HEK293 (cell line): Measurements from ENCODE around the gene RHOF.

Experiments used
- ATF2 ChIP-seq: fragments of 450-650 bp; formaldehyde crosslinking; IDR thresholded peaks from 2 replicates; pipeline ENCODE4 v1.5.1; 2016; ENCODE audit warnings: missing biosample characterization, missing genetic modification characterization, low read depth
- PRDM2 ChIP-seq: fragments of 450-650 bp; formaldehyde crosslinking; IDR thresholded peaks from 2 replicates; pipeline ENCODE4 v1.5.1; 2016; ENCODE audit warnings: missing biosample characterization, missing genetic modification characterization, borderline replicate concordance
- SETDB1 ChIP-seq: IDR thresholded peaks from one replicate; pipeline ENCODE4 v1.6.1; 2017; ENCODE audit warnings: mild to moderate bottlenecking, low read length, moderate library complexity, mixed read lengths; ENCODE audit not compliant: insufficient read length
- ZIC2 ChIP-seq: fragments of 450-650 bp; formaldehyde crosslinking; IDR thresholded peaks from 2 replicates; pipeline ENCODE4 v1.5.1; 2016; ENCODE audit warnings: missing biosample characterization, missing genetic modification characterization
- ZNF140 ChIP-seq: fragments of 450-650 bp; formaldehyde crosslinking; IDR thresholded peaks from 2 replicates; pipeline ENCODE4 v1.5.1; 2016; ENCODE audit warnings: missing biosample characterization, missing genetic modification characterization
- ZNF202 ChIP-seq: fragments of 450-650 bp; formaldehyde crosslinking; IDR thresholded peaks from 2 replicates; pipeline ENCODE4 v1.5.1; 2016; ENCODE audit warnings: missing biosample characterization, missing genetic modification characterization, borderline replicate concordance
- ZNF239 ChIP-seq: fragments of 450-650 bp; formaldehyde crosslinking; IDR thresholded peaks from 2 replicates; pipeline ENCODE4 v1.5.1; 2016; ENCODE audit warnings: missing biosample characterization, missing genetic modification characterization
- ZNF302 ChIP-seq: fragments of 450-650 bp; formaldehyde crosslinking; IDR thresholded peaks from 2 replicates; pipeline ENCODE4 v1.5.1; 2016; ENCODE audit warnings: missing biosample characterization, missing genetic modification characterization, low read depth
- ZNF394 ChIP-seq: fragments of 450-650 bp; formaldehyde crosslinking; IDR thresholded peaks from 2 replicates; pipeline ENCODE4 v1.5.1; 2016; ENCODE audit warnings: missing biosample characterization, missing genetic modification characterization, mild to moderate bottlenecking, moderate library complexity, borderline replicate concordance
- ZNF423 ChIP-seq: fragments of 450-650 bp; formaldehyde crosslinking; IDR thresholded peaks from 2 replicates; pipeline ENCODE4 v1.5.1; 2016; ENCODE audit warnings: missing biosample characterization, missing genetic modification characterization
- ZNF473 ChIP-seq: fragments of 450-650 bp; formaldehyde crosslinking; IDR thresholded peaks from 2 replicates; pipeline ENCODE4 v1.5.1; 2017; ENCODE audit warnings: missing biosample characterization, missing genetic modification characterization
- ZNF521 ChIP-seq: fragments of 450-650 bp; formaldehyde crosslinking; IDR thresholded peaks from 2 replicates; pipeline ENCODE4 v1.5.1; 2017; ENCODE audit warnings: missing biosample characterization, mild to moderate bottlenecking, missing genetic modification characterization
- ZNF571 ChIP-seq: fragments of 450-650 bp; formaldehyde crosslinking; IDR thresholded peaks from 2 replicates; pipeline ENCODE4 v1.5.0; 2017; ENCODE audit warnings: missing biosample characterization, missing genetic modification characterization
- ZNF610 ChIP-seq: fragments of 450-650 bp; formaldehyde crosslinking; IDR thresholded peaks from 2 replicates; pipeline ENCODE4 v1.5.1; 2016; ENCODE audit warnings: missing biosample characterization, missing genetic modification characterization, borderline replicate concordance
- ZNF692 ChIP-seq: fragments of 450-650 bp; formaldehyde crosslinking; IDR thresholded peaks from 2 replicates; pipeline ENCODE4 v1.5.1; 2016; ENCODE audit warnings: missing biosample characterization, missing genetic modification characterization
- ZNF704 ChIP-seq: fragments of 450-650 bp; formaldehyde crosslinking; IDR thresholded peaks from 2 replicates; pipeline ENCODE4 v1.5.1; 2016; ENCODE audit warnings: missing biosample characterization, missing genetic modification characterization
- ZNF776 ChIP-seq: fragments of 450-650 bp; formaldehyde crosslinking; IDR thresholded peaks from 2 replicates; pipeline ENCODE4 v1.5.0; 2017; ENCODE audit warnings: missing biosample characterization, missing genetic modification characterization, borderline replicate concordance
- ZSCAN5A ChIP-seq: fragments of 450-650 bp; formaldehyde crosslinking; IDR thresholded peaks from 2 replicates; pipeline ENCODE4 v1.5.1; 2016; ENCODE audit warnings: missing biosample characterization, missing genetic modification characterization
- ZXDB ChIP-seq: fragments of 450-650 bp; formaldehyde crosslinking; IDR thresholded peaks from 2 replicates; pipeline ENCODE4 v1.5.1; 2016; ENCODE audit warnings: missing biosample characterization, missing genetic modification characterization
- TF ChIP-seq, protein P1 (sequence below): fragments of 450-650 bp; formaldehyde crosslinking; IDR thresholded peaks from 2 replicates; pipeline ENCODE4 v1.5.1; 2016; ENCODE audit warnings: missing biosample characterization, missing genetic modification characterization
- TF ChIP-seq, protein P2 (sequence below): fragments of 450-650 bp; formaldehyde crosslinking; IDR thresholded peaks from 2 replicates; pipeline ENCODE4 v1.5.1; 2016; ENCODE audit warnings: missing biosample characterization, missing genetic modification characterization, low read depth

RHOF gene

DNA sequence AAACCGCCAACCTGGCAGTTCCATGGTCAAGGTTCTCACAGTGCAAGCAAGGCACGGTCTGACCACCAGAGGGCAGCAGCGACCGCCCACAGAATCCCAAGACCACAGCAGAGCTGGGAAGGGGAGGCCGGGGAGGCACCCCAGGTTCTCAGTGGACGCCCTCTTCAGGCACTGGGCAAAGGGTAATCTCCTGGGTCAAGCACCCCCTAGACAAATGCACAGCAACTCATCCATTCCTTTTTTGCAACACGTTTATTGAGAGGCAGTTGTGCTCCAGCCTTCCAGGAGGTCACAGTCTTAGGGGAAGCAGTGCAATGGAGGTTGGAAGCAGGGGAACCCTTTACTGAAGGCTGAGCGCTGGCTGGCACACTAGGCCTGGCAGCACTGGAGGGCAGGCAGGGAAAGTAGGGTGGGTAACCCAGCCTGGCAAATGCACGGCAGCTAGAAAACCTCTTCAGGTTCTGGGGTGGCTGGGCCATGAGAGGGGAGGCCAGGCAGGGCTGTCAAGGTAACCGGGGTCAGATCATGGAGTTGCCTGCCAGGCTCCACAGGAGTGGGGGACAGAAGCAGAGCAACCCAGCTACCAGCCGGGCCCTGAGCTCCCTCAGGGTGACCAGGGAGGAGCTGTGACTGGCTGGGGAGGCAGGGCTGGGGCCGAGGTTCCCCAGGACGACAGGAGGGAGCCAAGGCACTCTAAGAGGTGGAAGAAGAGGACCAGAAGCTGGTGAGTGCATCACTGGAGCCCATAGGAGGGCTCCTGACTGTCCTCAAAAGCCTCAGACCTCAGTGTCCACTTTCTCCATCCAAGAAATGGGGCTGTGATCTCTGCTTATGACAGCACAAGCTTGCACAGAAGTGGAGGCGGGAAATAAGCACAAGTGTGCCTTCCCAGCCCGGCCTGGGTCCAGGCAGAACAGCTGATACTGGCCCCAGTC lies 1.8 kb upstream of the RHOF start (continued):
- TF ChIP-seq PRDM2 (tag by site-specific recombination) (no peak), ZNF776 (tag by site-specific recombination) (no peak), ZNF202 (tag by site-specific recombination) (no peak), ZNF704 (tag by site-specific recombination) (no peak), ZNF394 (no peak), SETDB1 (no peak), ZXDB (no peak), ATF2 (no peak), ZNF610 (tag by site-specific recombination) (no peak), ZNF473 (tag by site-specific recombination) (no peak), ZSCAN5A (no peak), ZNF140 (tag by site-specific recombination) (no peak), ZIC2 (tag by site-specific recombination) (no peak), ZNF692 (tag by site-specific recombination) (no peak), ZNF521 (tag by site-specific recombination) (no peak), ZNF571 (no peak), ZNF239 (tag by site-specific recombination) (no peak), ZNF423 (tag by site-specific recombination) (no peak), ZNF302 (tag by site-specific recombination) (no peak)
- TF ChIP-seq, protein P1, sequence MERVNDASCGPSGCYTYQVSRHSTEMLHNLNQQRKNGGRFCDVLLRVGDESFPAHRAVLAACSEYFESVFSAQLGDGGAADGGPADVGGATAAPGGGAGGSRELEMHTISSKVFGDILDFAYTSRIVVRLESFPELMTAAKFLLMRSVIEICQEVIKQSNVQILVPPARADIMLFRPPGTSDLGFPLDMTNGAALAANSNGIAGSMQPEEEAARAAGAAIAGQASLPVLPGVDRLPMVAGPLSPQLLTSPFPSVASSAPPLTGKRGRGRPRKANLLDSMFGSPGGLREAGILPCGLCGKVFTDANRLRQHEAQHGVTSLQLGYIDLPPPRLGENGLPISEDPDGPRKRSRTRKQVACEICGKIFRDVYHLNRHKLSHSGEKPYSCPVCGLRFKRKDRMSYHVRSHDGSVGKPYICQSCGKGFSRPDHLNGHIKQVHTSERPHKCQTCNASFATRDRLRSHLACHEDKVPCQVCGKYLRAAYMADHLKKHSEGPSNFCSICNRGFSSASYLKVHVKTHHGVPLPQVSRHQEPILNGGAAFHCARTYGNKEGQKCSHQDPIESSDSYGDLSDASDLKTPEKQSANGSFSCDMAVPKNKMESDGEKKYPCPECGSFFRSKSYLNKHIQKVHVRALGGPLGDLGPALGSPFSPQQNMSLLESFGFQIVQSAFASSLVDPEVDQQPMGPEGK (tag by site-specific recombination), result no peak
- TF ChIP-seq, protein P2, sequence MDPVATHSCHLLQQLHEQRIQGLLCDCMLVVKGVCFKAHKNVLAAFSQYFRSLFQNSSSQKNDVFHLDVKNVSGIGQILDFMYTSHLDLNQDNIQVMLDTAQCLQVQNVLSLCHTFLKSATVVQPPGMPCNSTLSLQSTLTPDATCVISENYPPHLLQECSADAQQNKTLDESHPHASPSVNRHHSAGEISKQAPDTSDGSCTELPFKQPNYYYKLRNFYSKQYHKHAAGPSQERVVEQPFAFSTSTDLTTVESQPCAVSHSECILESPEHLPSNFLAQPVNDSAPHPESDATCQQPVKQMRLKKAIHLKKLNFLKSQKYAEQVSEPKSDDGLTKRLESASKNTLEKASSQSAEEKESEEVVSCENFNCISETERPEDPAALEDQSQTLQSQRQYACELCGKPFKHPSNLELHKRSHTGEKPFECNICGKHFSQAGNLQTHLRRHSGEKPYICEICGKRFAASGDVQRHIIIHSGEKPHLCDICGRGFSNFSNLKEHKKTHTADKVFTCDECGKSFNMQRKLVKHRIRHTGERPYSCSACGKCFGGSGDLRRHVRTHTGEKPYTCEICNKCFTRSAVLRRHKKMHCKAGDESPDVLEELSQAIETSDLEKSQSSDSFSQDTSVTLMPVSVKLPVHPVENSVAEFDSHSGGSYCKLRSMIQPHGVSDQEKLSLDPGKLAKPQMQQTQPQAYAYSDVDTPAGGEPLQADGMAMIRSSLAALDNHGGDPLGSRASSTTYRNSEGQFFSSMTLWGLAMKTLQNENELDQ, result no peak
